ENCODE results near the gene REPS1.
A peak's percentile ranks its signal among the peaks of the same experiment; 100 is the strongest.

Gene REPS1

DNA sequence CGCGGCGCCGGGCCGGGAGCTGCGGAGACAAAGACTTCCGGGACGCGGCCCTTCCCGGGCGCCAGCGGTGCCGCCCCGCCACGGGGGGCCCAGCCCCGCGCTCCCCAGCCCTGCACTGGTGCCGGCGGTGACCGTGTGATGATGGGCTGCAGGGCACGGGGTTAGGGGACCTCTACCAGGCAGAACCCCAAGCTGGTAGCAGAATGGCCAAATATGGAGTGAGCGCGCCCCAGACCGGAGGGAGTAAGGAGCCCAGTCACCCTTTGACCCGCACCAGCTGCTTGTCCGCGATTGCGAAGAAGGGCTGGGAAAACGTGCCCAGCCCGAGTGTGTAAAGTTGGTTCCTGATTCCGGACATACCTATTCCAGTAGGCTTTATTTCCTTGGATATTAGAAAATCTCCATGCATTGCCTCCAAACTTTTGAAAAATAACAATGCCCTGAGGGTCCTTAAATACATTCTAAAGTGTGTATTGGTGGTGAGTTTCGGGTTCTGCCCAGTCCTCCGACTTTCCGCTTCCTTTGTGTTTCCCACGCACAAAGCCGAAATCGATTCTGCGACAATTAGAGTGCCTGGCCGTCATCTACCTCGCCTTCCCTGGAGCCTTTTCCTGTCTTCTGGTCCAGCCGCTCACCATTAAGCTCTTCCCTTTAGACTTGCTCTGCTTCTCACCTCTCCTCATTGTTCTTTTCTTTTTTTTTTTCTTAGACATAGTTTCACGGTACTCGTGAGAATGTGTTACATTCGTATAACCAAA is 41.6 kb upstream of the REPS1 start:
- peaks cover 7% of the 10 kb centered on the region for H3K4me1 ChIP-seq (ENCODE audit: control insufficient read depth, insufficient read depth, low read length)
- ChIA-PET POLR2A (interaction anchor here (0.8 to 1.1 kb wide), 4 partner anchors 11 to 122 kb away, joined by 3 to 4 read pairs (median 3); partner anchors contain the start of gene REPS1), CTCF (interaction anchor here (1.1 kb wide), 1 partner anchor 41 kb away, joined by 3 read pairs; no protein-coding TSS in a partner anchor)
- peaks cover 0 to 13% of the 10 kb centered on the region in 2 experiments; a peak in 1 of 3 replicates for H3K36me3 ChIP-seq (ENCODE audit: control insufficient read depth in 2 of 2, insufficient read depth in 1 of 2, low read length in 2 of 2)
- no peaks in the 10 kb centered on the region for H3K9me3 ChIP-seq (ENCODE audit: control insufficient read depth, insufficient read depth, low read depth, low read length)
- H3K27ac ChIP-seq (ENCODE audit: extremely low read depth, low read depth, low read length), result peak overlapping the region; percentile 78; the same call in 1 of the 2 replicates
- peak overlapping the region; percentile 92 for H3K4me3 ChIP-seq (ENCODE audit: low read depth, low read length)
- TF ChIP-seq ZNF660 (tag by site-specific recombination; IDR thresholded peaks at IDR 0.05) (peak; percentile 15), WT1 (tag by site-specific recombination; IDR thresholded peaks at IDR 0.05) (peak; percentile 12; the same call in 1 of the 2 replicates), GFI1B (tag by site-specific recombination; IDR thresholded peaks at IDR 0.05) (no peak), ZSCAN30 (tag by site-specific recombination; IDR thresholded peaks at IDR 0.05) (peak; percentile 15; the same call in 1 of the 2 replicates), ZNF518A (tag by site-specific recombination; conservative IDR thresholded peaks at IDR 0.05; ENCODE audit: low read depth) (no peak), REPIN1 (tag by site-specific recombination; IDR thresholded peaks at IDR 0.05; ENCODE audit: low read depth) (no peak), GLIS2 (tag by site-specific recombination; IDR thresholded peaks at IDR 0.05) (peak; percentile 17; the same call in 1 of the 2 replicates), ZNF133 (tag by site-specific recombination; IDR thresholded peaks at IDR 0.05) (no peak), ZNF184 (tag by site-specific recombination; IDR thresholded peaks at IDR 0.05) (no peak), ZNF335 (tag by site-specific recombination; conservative IDR thresholded peaks at IDR 0.05) (no peak; the same call in 1 of the 2 replicates), ZBTB26 (tag by site-specific recombination; optimal IDR thresholded peaks at IDR 0.05) (no peak), GLIS1 (tag by site-specific recombination; IDR thresholded peaks at IDR 0.05) (no peak), ZNF16 (tag by site-specific recombination; IDR thresholded peaks at IDR 0.05; ENCODE audit: low read depth) (no peak), ZNF211 (tag by site-specific recombination; IDR thresholded peaks at IDR 0.05; ENCODE audit: low read depth) (no peak), ZBTB20 (tag by site-specific recombination; IDR thresholded peaks at IDR 0.05) (peak; percentile 85), ZNF302 (tag by site-specific recombination; IDR thresholded peaks at IDR 0.05; ENCODE audit: low read depth) (no peak), ZNF423 (tag by site-specific recombination; IDR thresholded peaks at IDR 0.05) (no peak), ZNF341 (tag by site-specific recombination; IDR thresholded peaks at IDR 0.05; ENCODE audit: low read depth) (no peak), OVOL3 (tag by site-specific recombination; IDR thresholded peaks at IDR 0.05) (no peak), ZNF561 (tag by site-specific recombination; IDR thresholded peaks at IDR 0.05; ENCODE audit: borderline replicate concordance) (0 out of 2 replicates have a peak, but pooled peaks have one; percentile 39), ZNF2 (tag by site-specific recombination; IDR thresholded peaks at IDR 0.05) (no peak), MZF1 (tag by site-specific recombination; IDR thresholded peaks at IDR 0.05; ENCODE audit: borderline replicate concordance) (no peak), ZNF596 (tag by site-specific recombination; IDR thresholded peaks at IDR 0.05) (no peak), ZBTB17 (tag by site-specific recombination; IDR thresholded peaks at IDR 0.05) (peak; percentile 77), PRDM1 (tag by site-specific recombination; IDR thresholded peaks at IDR 0.05) (no peak), ZNF707 (tag by site-specific recombination; IDR thresholded peaks at IDR 0.05) (no peak), HOXA7 (CRISPR knock-in tag; IDR thresholded peaks at IDR 0.05; ENCODE audit: borderline replicate concordance) (no peak), ZNF600 (tag by site-specific recombination; IDR thresholded peaks at IDR 0.05) (no peak), ZBTB8A (tag by site-specific recombination; IDR thresholded peaks at IDR 0.05) (peak; percentile 76)
- TF ChIP-seq, protein P1, sequence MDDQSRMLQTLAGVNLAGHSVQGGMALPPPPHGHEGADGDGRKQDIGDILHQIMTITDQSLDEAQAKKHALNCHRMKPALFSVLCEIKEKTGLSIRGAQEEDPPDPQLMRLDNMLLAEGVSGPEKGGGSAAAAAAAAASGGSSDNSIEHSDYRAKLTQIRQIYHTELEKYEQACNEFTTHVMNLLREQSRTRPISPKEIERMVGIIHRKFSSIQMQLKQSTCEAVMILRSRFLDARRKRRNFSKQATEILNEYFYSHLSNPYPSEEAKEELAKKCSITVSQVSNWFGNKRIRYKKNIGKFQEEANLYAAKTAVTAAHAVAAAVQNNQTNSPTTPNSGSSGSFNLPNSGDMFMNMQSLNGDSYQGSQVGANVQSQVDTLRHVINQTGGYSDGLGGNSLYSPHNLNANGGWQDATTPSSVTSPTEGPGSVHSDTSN (CRISPR knock-in tag; IDR thresholded peaks at IDR 0.05), result 0 out of 2 replicates have a peak, but pooled peaks have one; percentile 16
- TF ChIP-seq, protein P2, sequence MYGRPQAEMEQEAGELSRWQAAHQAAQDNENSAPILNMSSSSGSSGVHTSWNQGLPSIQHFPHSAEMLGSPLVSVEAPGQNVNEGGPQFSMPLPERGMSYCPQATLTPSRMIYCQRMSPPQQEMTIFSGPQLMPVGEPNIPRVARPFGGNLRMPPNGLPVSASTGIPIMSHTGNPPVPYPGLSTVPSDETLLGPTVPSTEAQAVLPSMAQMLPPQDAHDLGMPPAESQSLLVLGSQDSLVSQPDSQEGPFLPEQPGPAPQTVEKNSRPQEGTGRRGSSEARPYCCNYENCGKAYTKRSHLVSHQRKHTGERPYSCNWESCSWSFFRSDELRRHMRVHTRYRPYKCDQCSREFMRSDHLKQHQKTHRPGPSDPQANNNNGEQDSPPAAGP (tag by site-specific recombination; IDR thresholded peaks at IDR 0.05), result no peak

Data from HEK293 (cell line).